HepG2 (cell line): ENCODE data around the gene WDHD1. TPM values are rescaled to one million over a fixed set of nuclear protein-coding genes. Genes with fewer than 3 reads are reported as not detected.

ENCODE experiments used
- ATAC-seq: fragments of 200-7000 bp; cut with Tn5 transposase; 3 replicates; pipeline ENCODE4 v1.9.1; 2020; ENCODE audit warnings: mild to moderate bottlenecking, moderate library complexity
- BruUV-seq: library from RNA; stranded (reverse); fragments of 400-500 nt; replicated peaks from 2 replicates; lab custom pipeline; 2021; lab: Mats Ljungman, UMichigan
- CTCF ChIA-PET: fragments of 300-600 bp; formaldehyde crosslinking; extraction: SDS; loops from one replicate; lab custom pipeline; 2021; ENCODE audit warnings: low total read pairs, inconsistent platforms, low intra/inter-chr PET ratio; lab: Yijun Ruan, JAX
- POLR2A ChIA-PET: fragments of 350-600 bp; sonication (Branson Sonifier 250); formaldehyde crosslinking; loops from one replicate; lab custom pipeline; 2020; ENCODE audit warnings: antibody characterized with exemption, inconsistent platforms; lab: Yijun Ruan, JAX
- DNase-seq: peaks from one replicate; pipeline ENCODE4 v3.0.0-alpha.2; 2015; ENCODE audit warnings: low spot score
- FAIRE-seq: peaks from 3 replicates; lab custom pipeline; 2011; peaks lifted over from hg19 to GRCh38; lab: Jason Lieb, UNC
- H2AFZ ChIP-seq: one replicate; pipeline ENCODE4 v1.6.1; 2011; ENCODE audit warnings: low read length, inconsistent platforms
- H3K27ac ChIP-seq: fragments of 300-600 bp; 3 replicates; pipeline ENCODE4 v1.8.0; 2011; ENCODE audit warnings: mixed run types, mild to moderate bottlenecking, mixed read lengths, low read length, inconsistent platforms; ENCODE audit not compliant: insufficient read depth; ENCODE audit errors: extremely low read length
- H3K27me3 ChIP-seq, 2 experiments: fragments of 200-600 bp in 1 of 2; 2 replicates in 1 of 2; 3 replicates in 1 of 2; pipeline versions ENCODE4 v1.6.0 to v1.8.0; 2011; ENCODE audit warnings: low read length in 2 of 2, mild to moderate bottlenecking in 2 of 2, moderate library complexity in 2 of 2, inconsistent platforms in 1 of 2; ENCODE audit not compliant: insufficient read depth in 2 of 2, control insufficient read depth in 1 of 2
- H3K36me3 ChIP-seq, 2 experiments: fragments of 200-600 bp in 1 of 2; replicated peaks in 1 of 2; 2 replicates in 1 of 2; 3 replicates in 1 of 2; pipeline versions ENCODE4 v1.5.1 to v1.8.0; 2011; ENCODE audit warnings: low read length in 2 of 2, inconsistent platforms in 1 of 2; ENCODE audit not compliant: insufficient read depth in 2 of 2, control insufficient read depth in 1 of 2
- H3K4me1 ChIP-seq: 2 replicates; pipeline ENCODE4 v1.5.1; 2012; ENCODE audit warnings: low read length, inconsistent platforms; ENCODE audit not compliant: insufficient read depth
- H3K4me2 ChIP-seq: 2 replicates; pipeline ENCODE4 v1.6.0; 2011; ENCODE audit warnings: low read depth, low read length, inconsistent platforms
- H3K4me3 ChIP-seq, 3 experiments: fragments of 200-600 bp in 1 of 3; sonication (generic), shearing (Covaris generic) in 1 of 3; replicated peaks in 1 of 3; 2 replicates each; pipeline ENCODE4 v1.5.1; 2011 to 2016; ENCODE audit warnings: low read length in 3 of 3, inconsistent platforms in 2 of 3, low read depth in 2 of 3, mild to moderate bottlenecking in 2 of 3, control low read depth in 1 of 3, mixed read lengths in 1 of 3; ENCODE audit not compliant: insufficient read depth in 1 of 3
- H3K79me2 ChIP-seq: one replicate; pipeline ENCODE4 v1.6.1; 2011; ENCODE audit warnings: low read length, inconsistent platforms; ENCODE audit not compliant: insufficient read depth
- H3K9ac ChIP-seq: 2 replicates; pipeline ENCODE4 v1.6.0; 2011; ENCODE audit warnings: mild to moderate bottlenecking, low read depth, low read length, inconsistent platforms; ENCODE audit not compliant: insufficient read depth
- H3K9me3 ChIP-seq: 2 replicates; pipeline ENCODE4 v1.5.1; 2012; ENCODE audit warnings: mild to moderate bottlenecking, low read length
- H4K20me1 ChIP-seq: 2 replicates; pipeline ENCODE4 v1.6.0; 2011; ENCODE audit warnings: inconsistent platforms, mild to moderate bottlenecking, low read length, moderate library complexity; ENCODE audit not compliant: insufficient read depth
- ADNP ChIP-seq: sonication (generic); formaldehyde crosslinking; IDR thresholded peaks from 2 replicates; pipeline ENCODE4 v1.4.0; 2020; ENCODE audit warnings: missing genetic modification reagents
- CEBPG ChIP-seq: IDR thresholded peaks from 2 replicates; pipeline ENCODE4 v1.6.1; 2016
- CENPX ChIP-seq: sonication (generic); formaldehyde crosslinking; IDR thresholded peaks from 2 replicates; pipeline ENCODE4 v1.9.0; 2021; ENCODE audit warnings: mild to moderate bottlenecking, missing genetic modification reagents, moderate library complexity
- CSRNP1 ChIP-seq: sonication (generic); formaldehyde crosslinking; IDR thresholded peaks from 2 replicates; pipeline ENCODE4 v1.8.1; 2023; ENCODE audit warnings: mild to moderate bottlenecking, missing genetic modification reagents
- EHMT2 ChIP-seq: fragments of 200-600 bp; sonication (generic); IDR thresholded peaks from 2 replicates; pipeline ENCODE4 v1.7.0; 2017; ENCODE audit warnings: antibody characterized with exemption, low read depth, low read length, borderline replicate concordance
- HNRNPH1 ChIP-seq: fragments of 200-400 bp; formaldehyde crosslinking; optimal IDR thresholded peaks from 2 replicates; pipeline ENCODE3; 2017; ENCODE audit warnings: mild to moderate bottlenecking, low read depth, low read length
- ISL2 ChIP-seq: sonication (generic); formaldehyde crosslinking; IDR thresholded peaks from 2 replicates; pipeline ENCODE4 v1.5.0; 2020; ENCODE audit warnings: missing genetic modification reagents
- KDM2A ChIP-seq: sonication (generic); formaldehyde crosslinking; IDR thresholded peaks from 2 replicates; pipeline ENCODE4 v1.4.0; 2020; ENCODE audit warnings: low read depth, missing genetic modification reagents, borderline replicate concordance
- MED8 ChIP-seq: sonication (generic); formaldehyde crosslinking; IDR thresholded peaks from 2 replicates; pipeline ENCODE4 v1.8.1; 2023; ENCODE audit warnings: mild to moderate bottlenecking, missing genetic modification reagents; ENCODE audit not compliant: insufficient replicate concordance
- MEIS1 ChIP-seq: sonication (generic); formaldehyde crosslinking; IDR thresholded peaks from 2 replicates; pipeline ENCODE4 v1.9.0; 2021; ENCODE audit warnings: mild to moderate bottlenecking, missing genetic modification reagents, moderate library complexity, borderline replicate concordance
- MXI1 ChIP-seq: IDR thresholded peaks from 3 replicates; pipeline ENCODE4 v1.6.1; 2012; ENCODE audit warnings: low read depth, low read length, inconsistent platforms, borderline replicate concordance
- ONECUT2 ChIP-seq: sonication (generic); formaldehyde crosslinking; IDR thresholded peaks from 2 replicates; pipeline ENCODE4 v1.4.0; 2020; ENCODE audit warnings: missing genetic modification reagents
- RFX3 ChIP-seq: IDR thresholded peaks from 2 replicates; pipeline ENCODE4 v1.6.1; 2016; ENCODE audit warnings: missing biosample characterization, missing genetic modification reagents
- SSRP1 ChIP-seq: IDR thresholded peaks from 2 replicates; pipeline ENCODE4 v1.6.1; 2016; ENCODE audit warnings: control low read depth
- TEAD2 ChIP-seq: sonication (generic); formaldehyde crosslinking; IDR thresholded peaks from 2 replicates; pipeline ENCODE4 v1.9.0; 2021; ENCODE audit warnings: missing genetic modification reagents
- THYN1 ChIP-seq: sonication (generic); formaldehyde crosslinking; IDR thresholded peaks from 2 replicates; pipeline ENCODE4 v1.8.1; 2023; ENCODE audit warnings: low read depth, mild to moderate bottlenecking, moderate library complexity, missing genetic modification reagents, borderline replicate concordance
- ZMAT5 ChIP-seq: sonication (generic); formaldehyde crosslinking; IDR thresholded peaks from 2 replicates; pipeline ENCODE4 v1.5.0; 2020; ENCODE audit warnings: mild to moderate bottlenecking, low read depth, missing genetic modification reagents, borderline replicate concordance
- ZNF253 ChIP-seq: sonication (generic); formaldehyde crosslinking; IDR thresholded peaks from 2 replicates; pipeline ENCODE4 v1.8.0; 2022; ENCODE audit warnings: mild to moderate bottlenecking, missing genetic modification reagents, borderline replicate concordance
- ZNF451 ChIP-seq: sonication (generic); formaldehyde crosslinking; IDR thresholded peaks from 2 replicates; pipeline ENCODE4 v1.5.0; 2020; ENCODE audit warnings: mild to moderate bottlenecking, missing genetic modification reagents
- ZNF580 ChIP-seq: IDR thresholded peaks from 2 replicates; pipeline ENCODE4 v1.6.1; 2016; ENCODE audit warnings: low read depth, borderline replicate concordance
- ZNF709 ChIP-seq: sonication (generic); formaldehyde crosslinking; IDR thresholded peaks from 2 replicates; pipeline ENCODE4 v1.5.0; 2020; ENCODE audit warnings: mild to moderate bottlenecking, missing genetic modification reagents
- ZNF713 ChIP-seq: sonication (generic); formaldehyde crosslinking; IDR thresholded peaks from 2 replicates; pipeline ENCODE4 v1.4.0; 2020; ENCODE audit warnings: mild to moderate bottlenecking, missing genetic modification reagents
- ZSCAN21 ChIP-seq: sonication (generic); formaldehyde crosslinking; IDR thresholded peaks from 2 replicates; pipeline ENCODE4 v1.8.0; 2022; ENCODE audit warnings: mild to moderate bottlenecking, missing genetic modification reagents, moderate library complexity, borderline replicate concordance
- WGBS: methylation state at CpG from one replicate; pipeline ENCODE4 v1.1.6; 2017; ENCODE audit warnings: low lambda C conversion rate; 5-methylcytosine and 5-hydroxymethylcytosine counted together
- in situ Hi-C: cut with HindIII; loops from 2 replicates; pipeline ENCODE4 v1.10.0; 2017; ENCODE audit warnings: low pct_unique_long_range_greater_than_20kb; ENCODE audit not compliant: extremely low pct_ligation_motif_present
- intact Hi-C: fragments of 100-400 bp; cut with micrococcal nuclease; formaldehyde crosslinking; loops from one replicate; pipeline ENCODE4 v1.10.0; 2022; ENCODE audit not compliant: unreplicated experiment
- polyA plus RNA-seq, 8 experiments: library from polyadenylated mRNA; depleted of rRNA in 3 of 8; stranded (reverse) in 7 of 8; unstranded in 1 of 8; fragments of >200 nt; fragmentation: Illumina TruSeq in 4 of 8; extraction: Trizol in 4 of 8; gene quantifications; 2 replicates each; pipeline versions ENCODE4 v1.2.1 to v1.2.3, GENCODE V29; 2011 to 2016; ENCODE audit warnings: low read depth in 4 of 8, missing spikeins in 1 of 8, mixed read lengths in 1 of 8; ENCODE audit not compliant: insufficient read depth in 1 of 8
- total RNA-seq, 5 experiments: library from RNA; depleted of rRNA; stranded (reverse); fragments of >200 nt; fragmentation: Illumina TruSeq; extraction: Trizol; gene quantifications; 2 replicates each; pipeline ENCODE4 v1.2.3, GENCODE V29; 2016; ENCODE audit warnings: low read depth in 1 of 5

WDHD1 gene
- total and polyA plus RNA-seq, 2 of the 13 experiments (the other 11 are each of a cell fraction or from before 2014, with no cell fraction given): 5.5 to 27.5 TPM

GRCh38 chr14:55051423-55052268 is 24.7 kb upstream of the WDHD1 start, which contains the start of gene MAPK1IP1L:
TSS of gene MAPK1IP1L (plus strand) at chr14:55051647. CDS start at chr14:55061684, 10,037 bp downstream.
- Histone ChIP-seq H3K27ac (peak within 1 kb of the TSS; percentile 99), H3K4me2 (peak within 1 kb of the TSS; percentile 81), H3K36me3 (peaks cover 0 to 3% of the 10 kb centered on the region in 2 experiments; a peak in 3 of 5 replicates), H3K9me3 (no peaks in the 10 kb centered on the region), H3K4me3 (peak within 1 kb of the TSS; percentile 76 to 99 (median 94)), H4K20me1 (peaks cover 33% of the 10 kb centered on the region), H3K9ac (peak within 1 kb of the TSS; percentile 100), H3K4me1 (peaks cover 46% of the 10 kb centered on the region), H2AFZ (peak within 1 kb of the TSS; percentile 64), H3K79me2 (peaks cover 46% of the 10 kb centered on the region), H3K27me3 (no peaks in the 10 kb centered on the region; a peak in 1 of 5 replicates)
- intact Hi-C loops (no loop called here), in situ Hi-C loops (no loop called here)
- FAIRE-seq (no peak), DNase-seq (peak; percentile 82), ATAC-seq (peak; percentile 96)
- no TSS peak for BruUV-seq
- ChIA-PET CTCF (interaction anchor here (0.6 kb wide), 1 partner anchor 110 kb away, joined by 3 read pairs; no protein-coding TSS in a partner anchor), POLR2A (interaction anchor here (0.6 to 3.0 kb wide), 19 partner anchors 8 to 545 kb away, joined by 3 to 47 read pairs (median 4); partner anchors contain the start of genes SOCS4 and WDHD1)
- WGBS: under 1% methylated on average over 10 of the region's 98 CpGs
- peak; percentile 91 for TF ChIP-seq ZNF451 (CRISPR knock-in tag)
- TF ChIP-seq CENPX (CRISPR knock-in tag): no peak
- peak; percentile 32; the same call in 1 of the 2 replicates for TF ChIP-seq CEBPG
- peak; percentile 71; the same call in 1 of the 2 replicates for TF ChIP-seq ZNF709
- TF ChIP-seq ADNP (CRISPR knock-in tag): no peak
- peak; percentile 86 for TF ChIP-seq CSRNP1
- no peak for TF ChIP-seq ONECUT2
- TF ChIP-seq MEIS1 (CRISPR knock-in tag): peak; percentile 78; the same call in 1 of the 2 replicates
- TF ChIP-seq MED8: peak; percentile 58
- TF ChIP-seq ZNF253: no peak
- TF ChIP-seq KDM2A (CRISPR knock-in tag): peak; percentile 93
- TF ChIP-seq SSRP1 (CRISPR knock-in tag): no peak
- peak; percentile 74; the same call in 1 of the 2 replicates for TF ChIP-seq ZNF580 (CRISPR knock-in tag)
- TF ChIP-seq ZSCAN21: peak; percentile 70; the same call in 1 of the 2 replicates
- 0 out of 2 replicates have a peak, but pooled peaks have one; percentile 17 for TF ChIP-seq TEAD2 (CRISPR knock-in tag)
- TF ChIP-seq ZNF713 (CRISPR knock-in tag): no peak; the same call in 1 of the 2 replicates
- TF ChIP-seq THYN1 (CRISPR knock-in tag): 0 out of 2 replicates have a peak, but pooled peaks have one; percentile 41
- no peak for TF ChIP-seq RFX3
- peak; percentile 85; the same call in 1 of the 3 replicates for TF ChIP-seq MXI1
- no peak for TF ChIP-seq ZMAT5 (CRISPR knock-in tag)
- TF ChIP-seq EHMT2: no peak
- TF ChIP-seq HNRNPH1: no peak
- TF ChIP-seq ISL2 (CRISPR knock-in tag): peak; percentile 70; the same call in 1 of the 2 replicates
